ENCODE data around the gene EMC7. TPM values are rescaled to one million over a fixed set of nuclear protein-coding genes. Genes with fewer than 3 reads are reported as not detected.

Gene EMC7
- total and polyA plus RNA-seq, 9 of the 15 experiments (the other 6 are each of a cell fraction or from before 2014, with no cell fraction given), result 25.8 to 92.8 (median 49.7) TPM

- TF ChIP-seq ZNF395 (CRISPR knock-in tag; IDR thresholded peaks at IDR 0.05) (peak; percentile 69; the same call in 1 of the 2 replicates), KDM2B (CRISPR knock-in tag; IDR thresholded peaks at IDR 0.05) (peak; percentile 28; the same call in 1 of the 2 replicates), ZNF639 (CRISPR knock-in tag; conservative IDR thresholded peaks at IDR 0.05 in 1 of 2, IDR thresholded peaks at IDR 0.05 in 1 of 2) (no peak), TAL1 (IDR thresholded peaks at IDR 0.05) (no peak), ZNF217 (CRISPR knock-in tag; IDR thresholded peaks at IDR 0.05) (no peak), ZNF518B (CRISPR knock-in tag; IDR thresholded peaks at IDR 0.05) (no peak), RBBP5 (IDR thresholded peaks at IDR 0.05; ENCODE audit: borderline replicate concordance, insufficient read depth, low read length, poor library complexity, severe bottlenecking) (peak; percentile 70), CREB1 (IDR thresholded peaks at IDR 0.05) (no peak), CREB1 (CRISPR knock-in tag; IDR thresholded peaks at IDR 0.05) (0 out of 2 replicates have a peak, but pooled peaks have one; percentile 24), HEY1 (CRISPR knock-in tag; IDR thresholded peaks at IDR 0.05; ENCODE audit: borderline replicate concordance) (no peak), RFX7 (CRISPR knock-in tag; IDR thresholded peaks at IDR 0.05) (no peak), ZNF431 (CRISPR knock-in tag; IDR thresholded peaks at IDR 0.05) (peak; percentile 72; the same call in 1 of the 2 replicates), HIVEP1 (CRISPR knock-in tag; IDR thresholded peaks at IDR 0.05) (no peak), ZFP91 (CRISPR knock-in tag; IDR thresholded peaks at IDR 0.05) (no peak)
These were observed 63.4 kb downstream of the EMC7 start (continued) for GRCh38 chr15:34038023-34038870.

Measured in K562 (cell line).